GM15510 (cell line): ENCODE measurements around the gene CCDC88B.
A peak's percentile ranks its signal among the peaks of the same experiment; 100 is the strongest.

Experiments
- POLR2A ChIP-seq: IDR thresholded peaks from 3 replicates; pipeline ENCODE4 v1.6.1; 2011; ENCODE audit warnings: borderline replicate concordance; ENCODE audit not compliant: insufficient read length; ENCODE audit errors: extremely low read depth

The CCDC88B gene

DNA sequence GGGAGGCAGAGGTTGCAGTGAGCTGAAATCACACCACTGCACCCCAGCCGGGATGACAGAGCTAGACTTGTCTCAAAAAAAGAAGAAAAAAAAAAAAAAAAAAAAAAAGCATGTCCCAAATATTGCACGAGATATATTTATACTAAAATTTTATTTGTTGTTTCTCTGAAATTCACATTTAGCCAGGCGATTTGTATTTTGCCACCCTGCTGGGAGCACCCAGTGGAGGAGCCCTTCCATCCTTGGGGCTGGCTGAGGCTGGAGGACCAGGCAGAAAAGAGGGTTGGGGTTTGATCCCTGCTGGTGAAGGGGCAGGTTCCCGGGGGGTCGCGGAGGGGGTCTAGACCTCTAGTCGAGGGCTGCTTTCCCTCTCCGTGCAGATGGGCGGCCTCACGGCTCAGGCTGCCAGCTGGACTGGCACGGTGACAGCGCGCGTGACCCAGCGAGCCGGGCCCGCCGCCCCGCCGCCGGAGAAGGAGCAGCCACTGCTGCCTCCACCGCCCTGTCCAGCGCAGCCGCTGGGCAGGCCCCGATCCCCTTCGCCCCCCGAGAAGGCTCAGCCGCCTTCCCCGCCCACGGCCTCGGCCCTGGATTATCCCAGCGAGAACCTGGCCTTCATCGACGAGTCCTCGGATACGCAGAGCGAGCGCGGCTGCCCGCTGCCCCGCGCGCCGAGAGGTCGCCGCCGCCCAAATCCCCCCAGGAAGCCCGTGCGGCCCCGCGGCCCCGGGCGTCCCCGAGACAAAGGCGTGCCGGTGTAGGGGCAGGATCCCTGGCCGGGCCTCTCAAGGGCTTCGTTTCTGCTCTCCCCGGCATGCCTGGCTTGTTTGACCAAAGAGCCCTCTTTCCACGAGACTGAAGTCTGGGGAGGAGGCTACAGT lies 40.8 kb upstream of the CCDC88B start:
- no peak for TF ChIP-seq POLR2A

DNA sequence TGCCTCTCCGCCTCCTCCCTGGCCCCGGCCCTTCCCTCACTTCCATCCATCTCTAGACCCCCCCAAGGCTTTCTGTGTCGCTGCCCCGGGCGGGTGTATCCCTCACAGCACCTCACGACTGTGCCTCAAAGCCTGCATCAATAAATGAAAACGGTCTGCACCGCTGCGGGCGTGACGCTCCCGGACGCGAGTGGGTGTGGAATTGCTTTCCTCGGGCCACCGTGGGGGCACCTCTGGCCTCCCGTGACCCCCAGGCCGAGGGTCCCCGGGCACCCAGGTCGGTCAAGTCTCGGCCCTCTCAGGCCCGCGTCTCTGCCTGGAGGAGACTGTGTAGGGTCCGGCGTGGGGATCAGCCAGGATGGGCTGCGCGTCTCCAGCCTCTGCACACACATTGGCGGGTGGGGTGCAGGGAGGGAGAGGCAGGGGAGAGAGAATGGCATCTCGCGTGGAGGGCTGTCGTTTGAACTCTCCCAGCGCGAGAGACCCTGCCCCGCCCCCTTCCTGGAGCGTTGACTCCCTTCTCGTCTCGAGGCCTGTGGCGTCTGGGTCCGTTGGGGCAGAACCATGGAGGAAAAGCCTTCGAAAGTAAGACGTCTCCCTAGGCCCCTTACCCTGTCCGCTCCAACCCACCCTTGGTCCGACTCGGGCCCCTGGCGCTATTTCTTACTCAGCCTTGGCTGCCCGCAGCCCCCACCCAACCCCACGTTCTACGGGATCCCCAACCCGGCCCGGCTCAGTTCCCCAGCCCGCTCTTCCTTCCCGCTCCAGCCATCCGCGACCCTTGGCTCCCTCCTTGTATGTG lies 40.0 kb upstream of the CCDC88B start, which contains the start of gene CATSPERZ:
CATSPERZ (plus strand) TSS at position 512 of the 802 bp plus-strand sequence; CDS start at position 565, 53 bp downstream.
- no peak for TF ChIP-seq POLR2A

DNA sequence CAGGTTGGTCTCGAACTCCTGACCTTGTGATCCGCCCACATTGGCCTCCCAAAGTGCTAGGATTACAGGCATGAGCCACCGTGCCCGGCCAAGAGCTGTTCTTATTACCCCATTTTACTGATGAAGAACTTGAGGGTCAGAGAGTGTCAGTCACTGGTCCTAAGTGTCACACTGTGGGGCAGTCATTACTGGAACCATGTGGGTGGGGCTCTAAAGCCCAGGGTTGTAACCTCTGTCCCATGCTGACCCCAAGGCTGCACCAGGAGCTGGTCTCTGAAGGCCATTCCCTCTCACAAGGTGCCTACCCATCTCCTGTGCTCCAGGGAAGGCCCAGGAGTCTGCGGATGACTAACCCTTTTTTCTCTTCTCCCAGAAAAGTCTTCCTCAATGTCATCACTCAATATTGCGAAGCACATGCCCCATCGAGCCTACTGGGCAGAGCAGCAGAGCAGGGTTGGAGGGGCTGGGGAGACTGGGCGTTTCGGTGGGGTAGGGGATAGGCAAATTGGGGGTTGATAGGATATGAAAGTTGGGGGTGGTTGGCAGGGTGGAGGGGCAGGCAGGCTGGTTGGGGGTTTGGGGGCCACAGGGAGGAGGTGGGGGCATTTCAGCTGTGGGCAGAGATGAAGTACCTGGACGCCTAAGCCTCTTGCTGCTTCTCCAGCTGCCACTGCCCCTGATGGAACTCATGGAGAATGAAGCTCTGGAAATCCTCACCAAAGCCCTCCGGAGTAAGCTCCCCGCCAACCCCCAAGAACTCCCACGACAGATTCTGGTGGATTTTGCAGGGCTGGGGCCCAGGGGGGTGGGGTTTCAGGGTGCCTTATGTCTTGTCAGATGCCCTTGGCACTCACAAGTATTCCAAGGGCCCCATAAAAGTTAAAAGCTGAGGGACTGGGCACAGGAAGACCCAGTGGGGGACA lies 36.6 kb upstream of the CCDC88B start:
- no peak for TF ChIP-seq POLR2A

DNA sequence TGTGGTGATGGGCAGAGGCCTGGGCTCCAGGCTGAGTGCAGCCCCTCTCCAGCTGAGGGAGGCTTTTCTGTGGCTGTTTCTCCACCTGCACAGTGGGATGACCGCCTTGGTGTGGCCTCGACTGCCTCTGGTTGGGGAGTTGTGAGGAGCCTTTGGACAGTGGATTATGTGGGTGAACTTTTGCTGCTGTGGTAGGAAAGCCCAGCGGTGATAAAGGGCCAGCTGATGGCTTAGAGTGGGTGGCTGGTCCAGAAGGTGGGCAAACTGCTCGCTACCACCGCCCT lies 36.0 kb upstream of the CCDC88B start:
- no peak for TF ChIP-seq POLR2A

- peak; percentile 71 for TF ChIP-seq POLR2A
Observed at GRCh38 chr11:64304316-64305072, 35.5 kb upstream of the CCDC88B start.

GRCh38 chr11:64305075-64305690 lies 34.8 kb upstream of the CCDC88B start, which contains the start of gene ESRRA:
ESRRA (plus strand) TSS chr11:64305524; CDS start chr11:64307180, 1,656 bp downstream.
- TF ChIP-seq POLR2A, result peak; percentile 73

GRCh38 chr11:64305691-64306562 lies 34.1 kb upstream of the CCDC88B start:
- peak; percentile 34 for TF ChIP-seq POLR2A

- no peak for TF ChIP-seq POLR2A
Observed at GRCh38 chr11:64306563-64306875, 33.5 kb upstream of the CCDC88B start.

DNA sequence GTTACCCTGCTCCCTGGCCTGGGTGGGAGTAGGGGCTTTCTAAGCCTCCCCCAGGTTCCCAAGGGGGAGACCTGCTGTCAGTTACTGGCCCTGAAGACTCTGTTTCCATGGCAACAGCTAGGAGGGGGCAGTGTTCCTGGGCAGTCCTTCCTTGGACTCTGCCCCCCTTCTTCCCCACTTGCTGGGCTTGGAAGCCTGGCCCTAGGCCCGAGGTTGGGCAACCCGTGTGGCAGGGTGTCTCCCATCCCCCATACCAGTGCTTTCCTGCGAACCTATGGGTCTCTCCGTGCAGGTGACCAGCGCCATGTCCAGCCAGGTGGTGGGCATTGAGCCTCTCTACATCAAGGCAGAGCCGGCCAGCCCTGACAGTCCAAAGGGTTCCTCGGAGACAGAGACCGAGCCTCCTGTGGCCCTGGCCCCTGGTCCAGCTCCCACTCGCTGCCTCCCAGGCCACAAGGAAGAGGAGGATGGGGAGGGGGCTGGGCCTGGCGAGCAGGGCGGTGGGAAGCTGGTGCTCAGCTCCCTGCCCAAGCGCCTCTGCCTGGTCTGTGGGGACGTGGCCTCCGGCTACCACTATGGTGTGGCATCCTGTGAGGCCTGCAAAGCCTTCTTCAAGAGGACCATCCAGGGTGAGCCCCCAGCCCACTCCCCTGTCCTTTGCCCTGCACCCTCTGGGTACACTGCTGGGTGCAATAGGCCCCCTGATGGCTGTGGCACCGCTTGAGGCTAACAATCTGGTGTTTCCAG lies 33.0 kb upstream of the CCDC88B start:
- no peak for TF ChIP-seq POLR2A

DNA sequence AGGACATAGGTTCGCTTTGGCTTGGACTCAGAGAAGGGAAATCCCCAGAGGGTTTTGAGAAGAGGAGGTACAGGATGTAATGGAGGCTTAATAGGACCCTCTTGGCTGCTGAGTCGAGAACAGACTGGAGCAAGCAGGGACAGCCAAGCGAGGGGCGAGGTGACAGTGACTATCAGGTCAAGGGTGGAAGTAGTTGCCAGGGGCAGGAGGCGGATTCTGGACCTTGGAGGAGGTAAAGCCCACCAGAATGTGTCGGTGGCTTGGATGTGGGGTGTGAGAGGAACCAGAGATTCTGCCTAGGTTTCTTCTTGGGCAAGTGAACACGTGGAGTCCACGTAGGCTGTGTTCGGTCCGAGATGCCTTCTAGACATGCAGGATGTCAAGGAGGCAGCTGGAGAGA lies 27.1 kb upstream of the CCDC88B start:
- TF ChIP-seq POLR2A, result no peak

DNA sequence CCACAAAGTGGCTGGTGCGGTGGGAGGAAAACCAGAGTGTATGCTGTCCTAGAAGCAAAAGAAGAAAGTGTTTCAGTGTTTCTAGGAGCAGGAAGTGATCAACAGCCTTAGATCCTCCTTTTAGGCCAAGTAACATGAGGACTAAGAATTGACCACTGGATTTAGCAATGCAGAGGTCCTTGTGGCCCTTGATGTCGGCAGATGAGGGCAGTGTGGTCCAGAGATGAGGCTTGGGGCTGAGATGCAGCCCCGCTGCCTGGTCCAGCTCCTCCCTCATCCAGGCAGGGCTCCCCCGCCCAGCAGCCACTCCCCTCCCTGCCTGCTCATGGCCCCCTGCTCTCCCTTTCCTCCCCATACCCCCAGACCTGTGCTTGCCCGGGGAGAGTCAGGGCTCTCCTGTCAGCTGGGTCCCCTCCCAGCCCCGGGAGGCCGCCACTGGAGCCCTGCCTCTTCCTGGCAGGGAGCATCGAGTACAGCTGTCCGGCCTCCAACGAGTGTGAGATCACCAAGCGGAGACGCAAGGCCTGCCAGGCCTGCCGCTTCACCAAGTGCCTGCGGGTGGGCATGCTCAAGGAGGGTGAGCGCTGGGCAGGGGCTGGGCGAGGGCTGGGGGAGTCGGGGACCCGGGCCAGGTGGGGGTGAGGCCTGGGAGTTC lies 26.4 kb upstream of the CCDC88B start:
- no peak for TF ChIP-seq POLR2A
